ENCODE results near the gene AGFG2.

DNA sequence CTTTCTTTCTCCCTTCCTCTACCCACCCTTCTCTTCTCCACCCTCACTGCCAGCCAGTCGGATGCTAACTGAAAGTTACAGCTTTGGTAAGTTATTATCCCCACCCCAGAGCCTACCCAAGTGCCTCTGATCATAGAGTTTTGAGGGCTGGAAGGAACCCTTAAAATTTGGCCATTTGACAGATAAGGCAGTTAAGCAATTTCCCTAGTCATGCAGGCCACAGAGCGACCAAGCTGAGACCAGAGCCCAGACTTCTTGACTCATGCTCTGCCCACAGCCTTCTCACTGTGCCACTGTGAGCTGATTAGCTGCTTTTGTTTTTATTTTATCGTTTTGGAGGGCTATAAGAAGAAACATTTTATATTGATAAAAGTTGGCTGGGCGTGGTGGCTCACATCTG is 17.5 kb downstream of the AGFG2 start:
- TF ChIP-seq MAFK (IDR thresholded peaks at IDR 0.05; ENCODE audit: partially characterized antibody) (no peak), MYC (IDR thresholded peaks at IDR 0.05; ENCODE audit: borderline replicate concordance, low read length) (no peak), KDM5A (IDR thresholded peaks at IDR 0.05) (no peak), POLR2A (IDR thresholded peaks at IDR 0.05; ENCODE audit: low read length) (no peak), ZFP36 (IDR thresholded peaks at IDR 0.05; ENCODE audit: borderline replicate concordance, partially characterized antibody) (no peak), RNF2 (IDR thresholded peaks at IDR 0.05; ENCODE audit: borderline replicate concordance, low read depth) (no peak), JUNB (IDR thresholded peaks at IDR 0.05) (no peak)
- TF ChIP-seq, protein P1, sequence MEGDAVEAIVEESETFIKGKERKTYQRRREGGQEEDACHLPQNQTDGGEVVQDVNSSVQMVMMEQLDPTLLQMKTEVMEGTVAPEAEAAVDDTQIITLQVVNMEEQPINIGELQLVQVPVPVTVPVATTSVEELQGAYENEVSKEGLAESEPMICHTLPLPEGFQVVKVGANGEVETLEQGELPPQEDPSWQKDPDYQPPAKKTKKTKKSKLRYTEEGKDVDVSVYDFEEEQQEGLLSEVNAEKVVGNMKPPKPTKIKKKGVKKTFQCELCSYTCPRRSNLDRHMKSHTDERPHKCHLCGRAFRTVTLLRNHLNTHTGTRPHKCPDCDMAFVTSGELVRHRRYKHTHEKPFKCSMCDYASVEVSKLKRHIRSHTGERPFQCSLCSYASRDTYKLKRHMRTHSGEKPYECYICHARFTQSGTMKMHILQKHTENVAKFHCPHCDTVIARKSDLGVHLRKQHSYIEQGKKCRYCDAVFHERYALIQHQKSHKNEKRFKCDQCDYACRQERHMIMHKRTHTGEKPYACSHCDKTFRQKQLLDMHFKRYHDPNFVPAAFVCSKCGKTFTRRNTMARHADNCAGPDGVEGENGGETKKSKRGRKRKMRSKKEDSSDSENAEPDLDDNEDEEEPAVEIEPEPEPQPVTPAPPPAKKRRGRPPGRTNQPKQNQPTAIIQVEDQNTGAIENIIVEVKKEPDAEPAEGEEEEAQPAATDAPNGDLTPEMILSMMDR (IDR thresholded peaks at IDR 0.05) = no peak
- TF ChIP-seq, protein P2, sequence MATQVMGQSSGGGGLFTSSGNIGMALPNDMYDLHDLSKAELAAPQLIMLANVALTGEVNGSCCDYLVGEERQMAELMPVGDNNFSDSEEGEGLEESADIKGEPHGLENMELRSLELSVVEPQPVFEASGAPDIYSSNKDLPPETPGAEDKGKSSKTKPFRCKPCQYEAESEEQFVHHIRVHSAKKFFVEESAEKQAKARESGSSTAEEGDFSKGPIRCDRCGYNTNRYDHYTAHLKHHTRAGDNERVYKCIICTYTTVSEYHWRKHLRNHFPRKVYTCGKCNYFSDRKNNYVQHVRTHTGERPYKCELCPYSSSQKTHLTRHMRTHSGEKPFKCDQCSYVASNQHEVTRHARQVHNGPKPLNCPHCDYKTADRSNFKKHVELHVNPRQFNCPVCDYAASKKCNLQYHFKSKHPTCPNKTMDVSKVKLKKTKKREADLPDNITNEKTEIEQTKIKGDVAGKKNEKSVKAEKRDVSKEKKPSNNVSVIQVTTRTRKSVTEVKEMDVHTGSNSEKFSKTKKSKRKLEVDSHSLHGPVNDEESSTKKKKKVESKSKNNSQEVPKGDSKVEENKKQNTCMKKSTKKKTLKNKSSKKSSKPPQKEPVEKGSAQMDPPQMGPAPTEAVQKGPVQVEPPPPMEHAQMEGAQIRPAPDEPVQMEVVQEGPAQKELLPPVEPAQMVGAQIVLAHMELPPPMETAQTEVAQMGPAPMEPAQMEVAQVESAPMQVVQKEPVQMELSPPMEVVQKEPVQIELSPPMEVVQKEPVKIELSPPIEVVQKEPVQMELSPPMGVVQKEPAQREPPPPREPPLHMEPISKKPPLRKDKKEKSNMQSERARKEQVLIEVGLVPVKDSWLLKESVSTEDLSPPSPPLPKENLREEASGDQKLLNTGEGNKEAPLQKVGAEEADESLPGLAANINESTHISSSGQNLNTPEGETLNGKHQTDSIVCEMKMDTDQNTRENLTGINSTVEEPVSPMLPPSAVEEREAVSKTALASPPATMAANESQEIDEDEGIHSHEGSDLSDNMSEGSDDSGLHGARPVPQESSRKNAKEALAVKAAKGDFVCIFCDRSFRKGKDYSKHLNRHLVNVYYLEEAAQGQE (IDR thresholded peaks at IDR 0.05) = no peak
- TF ChIP-seq, protein P3, sequence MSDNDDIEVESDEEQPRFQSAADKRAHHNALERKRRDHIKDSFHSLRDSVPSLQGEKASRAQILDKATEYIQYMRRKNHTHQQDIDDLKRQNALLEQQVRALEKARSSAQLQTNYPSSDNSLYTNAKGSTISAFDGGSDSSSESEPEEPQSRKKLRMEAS (IDR thresholded peaks at IDR 0.05) = no peak
